Endodermal cell (in vitro differentiated cells): ENCODE results near the gene MEF2A. TPM values are rescaled to one million over a fixed set of nuclear protein-coding genes. Genes with fewer than 3 reads are reported as not detected.

Experiments
- DNase-seq: peaks from one replicate; pipeline ENCODE4 v3.0.0-alpha.2; 2017
- H3K27ac ChIP-seq: 2 replicates; pipeline ENCODE4 v1.5.1; 2013; ENCODE audit warnings: mild to moderate bottlenecking, low read depth, low read length, moderate library complexity
- H3K27me3 ChIP-seq: 2 replicates; pipeline ENCODE4 v1.6.1; 2013; ENCODE audit warnings: mild to moderate bottlenecking, low read length, moderate library complexity; ENCODE audit not compliant: insufficient read depth, control insufficient read depth, poor library complexity, severe bottlenecking
- H3K36me3 ChIP-seq: 2 replicates; pipeline ENCODE4 v1.7.0; 2013; ENCODE audit warnings: mild to moderate bottlenecking, low read length, moderate library complexity; ENCODE audit not compliant: control insufficient read depth, insufficient read depth
- H3K4me1 ChIP-seq: one replicate; pipeline ENCODE4 v1.7.0; 2013; ENCODE audit warnings: low read length; ENCODE audit not compliant: control insufficient read depth, insufficient read depth
- H3K4me3 ChIP-seq: 2 replicates; pipeline ENCODE4 v1.5.1; 2013; ENCODE audit warnings: mild to moderate bottlenecking, low read length, moderate library complexity
- H3K9ac ChIP-seq: 2 replicates; pipeline ENCODE4 v1.6.1; 2013; ENCODE audit warnings: mild to moderate bottlenecking, low read length, moderate library complexity; ENCODE audit not compliant: poor library complexity, severe bottlenecking; ENCODE audit errors: extremely low read depth
- H3K9me3 ChIP-seq: 2 replicates; pipeline ENCODE4 v1.6.1; 2013; ENCODE audit warnings: mild to moderate bottlenecking, low read length, moderate library complexity; ENCODE audit not compliant: control insufficient read depth
- H3K27ac Mint-ChIP-seq: 2 replicates; pipeline ENCODE4 v1.8.0; 2020; ENCODE audit warnings: mixed read lengths
- H3K27me3 Mint-ChIP-seq: 2 replicates; pipeline ENCODE4 v1.8.0; 2021; ENCODE audit warnings: mild to moderate bottlenecking, mixed read lengths; ENCODE audit not compliant: insufficient read depth
- H3K36me3 Mint-ChIP-seq: 2 replicates; pipeline ENCODE4 v1.8.0; 2020; ENCODE audit warnings: low read depth, mixed read lengths
- H3K4me1 Mint-ChIP-seq: 2 replicates; pipeline ENCODE4 v1.8.0; 2020; ENCODE audit warnings: mixed read lengths
- H3K4me3 Mint-ChIP-seq: 2 replicates; pipeline ENCODE4 v1.8.0; 2020; ENCODE audit warnings: mild to moderate bottlenecking, moderate library complexity, mixed read lengths
- H3K9me3 Mint-ChIP-seq: 2 replicates; pipeline ENCODE4 v1.8.0; 2020; ENCODE audit warnings: mild to moderate bottlenecking, mixed read lengths
- CTCF ChIP-seq: fragments of 200-600 bp; sonication (generic); conservative IDR thresholded peaks from 2 replicates; pipeline ENCODE4 v1.5.0; 2021; ENCODE audit warnings: antibody characterized with exemption, mild to moderate bottlenecking
- WGBS, 2 experiments: methylation state at CpG; one replicate each; pipeline versions ENCODE4 v1.1.5 to v1.1.7; 2013; ENCODE audit warnings: missing lambda C conversion rate in 2 of 2, mixed read lengths in 1 of 2; ENCODE audit not compliant: insufficient coverage in 1 of 2, insufficient read length in 1 of 2; 5-methylcytosine and 5-hydroxymethylcytosine counted together
- total RNA-seq, 2 donors: library from RNA; stranded (reverse); fragmentation: NEBNext Ultra II Directional in 1 of 2; extraction: Animal tissue kit (Norgen Biotek cat#: 25700) in 1 of 2; gene quantifications; 2 replicates in 1 of 2; 3 replicates in 1 of 2; pipeline ENCODE4 v1.2.1, GENCODE V29; 2021

The MEF2A gene
- total RNA-seq, 2 donors from 2014 or later = 23.5 to 28.6 TPM

- Mint-ChIP-seq H3K27me3 (no peaks in the 10 kb centered on the region), H3K27ac (no peak overlapping the region), H3K4me1 (no peaks in the 10 kb centered on the region), H3K36me3 (peaks cover 59% of the 10 kb centered on the region), H3K4me3 (no peak overlapping the region), H3K9me3 (no peaks in the 10 kb centered on the region)
- Histone ChIP-seq H3K9ac (no peak overlapping the region), H3K4me3 (no peak overlapping the region), H3K9me3 (no peaks in the 10 kb centered on the region), H3K27me3 (no peaks in the 10 kb centered on the region), H3K4me1 (no peaks in the 10 kb centered on the region), H3K36me3 (peaks cover 74% of the 10 kb centered on the region), H3K27ac (no peak overlapping the region)
- no peak for DNase-seq
- TF ChIP-seq CTCF = no peak
- 100% methylated on average over 1 to 3 of the region's 4 CpGs for WGBS, 2 experiments
Measured at GRCh38 chr15:99677540-99678134, 111.9 kb downstream of the MEF2A start.

GRCh38 chr15:99680276-99680675 is 114.5 kb downstream of the MEF2A start:
- Histone ChIP-seq H3K27me3 (no peaks in the 10 kb centered on the region), H3K9me3 (peaks cover 21% of the 10 kb centered on the region), H3K36me3 (peaks cover 62% of the 10 kb centered on the region), H3K9ac (no peak overlapping the region), H3K27ac (no peak overlapping the region), H3K4me1 (no peaks in the 10 kb centered on the region), H3K4me3 (no peak overlapping the region)
- Mint-ChIP-seq H3K9me3 (peaks cover 20% of the 10 kb centered on the region), H3K4me1 (no peaks in the 10 kb centered on the region), H3K36me3 (peaks cover 69% of the 10 kb centered on the region), H3K27ac (no peak overlapping the region), H3K27me3 (no peaks in the 10 kb centered on the region), H3K4me3 (no peak overlapping the region)
- DNase-seq = no peak
- TF ChIP-seq CTCF = no peak

- Mint-ChIP-seq H3K27ac (no peak overlapping the region), H3K9me3 (peaks cover 36% of the 10 kb centered on the region), H3K27me3 (no peaks in the 10 kb centered on the region), H3K36me3 (peaks cover 70% of the 10 kb centered on the region), H3K4me3 (no peak overlapping the region), H3K4me1 (no peaks in the 10 kb centered on the region)
- TF ChIP-seq CTCF = no peak
- H3K4me3 ChIP-seq = no peak overlapping the region
- WGBS, 2 experiments = 80% methylated on average over 1 of the region's 1 CpG; no CpG with 5 or more reads in 1 of the 2 experiments
- no peak overlapping the region for H3K27ac ChIP-seq
- H3K27me3 ChIP-seq = no peaks in the 10 kb centered on the region
- H3K9me3 ChIP-seq = peaks cover 37% of the 10 kb centered on the region
- no peaks in the 10 kb centered on the region for H3K4me1 ChIP-seq
- H3K9ac ChIP-seq = no peak overlapping the region
- DNase-seq = no peak
- peaks cover 48% of the 10 kb centered on the region for H3K36me3 ChIP-seq
Measured at GRCh38 chr15:99681990-99682389, 116.2 kb downstream of the MEF2A start.
